NCI-H510A treated with DMSO at 0.1 percent for 48 hours (cell line): ENCODE data around the gene DGKI.

Experiments
- DNase-seq: peaks from one replicate; lab custom pipeline; 2025; lab: John Stamatoyannopoulos, UW

The DGKI gene

GRCh38 chr7:137846827-137847567, at the start of gene DGKI:
TSS of gene DGKI (minus strand) at chr7:137846974.
- no peak for DNase-seq

- no peak for DNase-seq
Observed at GRCh38 chr7:137895301-137896221, 48.8 kb upstream of the DGKI start.

GRCh38 chr7:137893143-137893742, 46.5 kb upstream of the DGKI start:
- DNase-seq: no peak

- no peak for DNase-seq
Observed at GRCh38 chr7:137891016-137891655, 44.4 kb upstream of the DGKI start.

- DNase-seq: no peak
Observed at GRCh38 chr7:137890449-137890921, 43.7 kb upstream of the DGKI start.

GRCh38 chr7:137888241-137888640, 41.5 kb upstream of the DGKI start:
- DNase-seq: no peak

GRCh38 chr7:137886746-137887145, 40.0 kb upstream of the DGKI start:
- DNase-seq: no peak

GRCh38 chr7:137886281-137886680, 39.5 kb upstream of the DGKI start:
- no peak for DNase-seq

- no peak for DNase-seq
Observed at GRCh38 chr7:137885678-137886077, 38.9 kb upstream of the DGKI start.

GRCh38 chr7:137882806-137883205, 36.0 kb upstream of the DGKI start:
- no peak for DNase-seq

GRCh38 chr7:137882261-137882668, 35.5 kb upstream of the DGKI start:
- no peak for DNase-seq

- DNase-seq: no peak
Observed at GRCh38 chr7:137881607-137882260, 35.0 kb upstream of the DGKI start.

- DNase-seq: no peak
Observed at GRCh38 chr7:137880432-137880831, 33.7 kb upstream of the DGKI start.

- DNase-seq: no peak
Observed at GRCh38 chr7:137879357-137880158, 32.8 kb upstream of the DGKI start.

- DNase-seq: no peak
Observed at GRCh38 chr7:137878333-137878961, 31.7 kb upstream of the DGKI start.

GRCh38 chr7:137877027-137877675, 30.4 kb upstream of the DGKI start:
- DNase-seq: no peak

GRCh38 chr7:137875746-137876145, 29.0 kb upstream of the DGKI start:
- no peak for DNase-seq

- DNase-seq: no peak
Observed at GRCh38 chr7:137873979-137874777, 27.4 kb upstream of the DGKI start.

GRCh38 chr7:137873524-137873923, 26.8 kb upstream of the DGKI start:
- DNase-seq: no peak
